ENCODE data around the gene ATP5F1D. TPM values are rescaled to one million over a fixed set of nuclear protein-coding genes. Genes with fewer than 3 reads are reported as not detected.

Gene ATP5F1D
- total RNA-seq, 1 donor: 12.1 TPM

DNA sequence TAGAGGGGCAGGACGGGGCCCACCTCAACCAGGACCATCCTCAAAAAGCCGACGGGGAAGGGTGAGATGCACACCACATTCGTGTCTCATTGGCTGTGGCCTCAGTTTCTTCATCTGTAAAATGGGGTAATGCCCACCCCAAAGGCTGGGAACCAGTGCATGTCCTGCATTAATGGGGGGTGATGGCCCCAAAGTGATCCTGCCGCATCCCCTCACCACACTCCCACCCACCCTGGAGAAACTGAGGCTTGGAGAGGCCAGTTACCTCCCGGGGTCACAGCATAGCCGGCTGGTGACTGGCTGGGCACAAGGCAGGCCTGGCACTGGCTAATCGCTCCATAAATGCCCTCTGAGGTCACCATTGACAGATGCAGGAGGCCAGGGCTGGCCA, 6.2 kb downstream of the ATP5F1D start:
- H3K4me3 ChIP-seq (ENCODE audit: low read depth, low read length): peak overlapping the region; percentile 55
- no peak for DNase-seq (ENCODE audit: low read depth)
- TF ChIP-seq, protein P1, sequence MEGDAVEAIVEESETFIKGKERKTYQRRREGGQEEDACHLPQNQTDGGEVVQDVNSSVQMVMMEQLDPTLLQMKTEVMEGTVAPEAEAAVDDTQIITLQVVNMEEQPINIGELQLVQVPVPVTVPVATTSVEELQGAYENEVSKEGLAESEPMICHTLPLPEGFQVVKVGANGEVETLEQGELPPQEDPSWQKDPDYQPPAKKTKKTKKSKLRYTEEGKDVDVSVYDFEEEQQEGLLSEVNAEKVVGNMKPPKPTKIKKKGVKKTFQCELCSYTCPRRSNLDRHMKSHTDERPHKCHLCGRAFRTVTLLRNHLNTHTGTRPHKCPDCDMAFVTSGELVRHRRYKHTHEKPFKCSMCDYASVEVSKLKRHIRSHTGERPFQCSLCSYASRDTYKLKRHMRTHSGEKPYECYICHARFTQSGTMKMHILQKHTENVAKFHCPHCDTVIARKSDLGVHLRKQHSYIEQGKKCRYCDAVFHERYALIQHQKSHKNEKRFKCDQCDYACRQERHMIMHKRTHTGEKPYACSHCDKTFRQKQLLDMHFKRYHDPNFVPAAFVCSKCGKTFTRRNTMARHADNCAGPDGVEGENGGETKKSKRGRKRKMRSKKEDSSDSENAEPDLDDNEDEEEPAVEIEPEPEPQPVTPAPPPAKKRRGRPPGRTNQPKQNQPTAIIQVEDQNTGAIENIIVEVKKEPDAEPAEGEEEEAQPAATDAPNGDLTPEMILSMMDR (IDR thresholded peaks at IDR 0.05; ENCODE audit: insufficient read depth, low read depth, low read length): no peak

- peak; percentile 91 for DNase-seq (ENCODE audit: low read depth)
- TF ChIP-seq, protein P1 (IDR thresholded peaks at IDR 0.05; ENCODE audit: insufficient read depth, low read depth, low read length): peak; percentile 28
- peak within 1 kb of the TSS; percentile 75 for H3K4me3 ChIP-seq (ENCODE audit: low read depth, low read length)
Observed at GRCh38 chr19:1248139-1248785, 6.7 kb downstream of the ATP5F1D start, which contains the start of gene MIDN. TSS of gene MIDN (plus strand) at chr19:1248583. CDS start at chr19:1250297, 1,714 bp downstream.

- peak overlapping the region; percentile 75 for H3K4me3 ChIP-seq (ENCODE audit: low read depth, low read length)
- TF ChIP-seq, protein P1 (IDR thresholded peaks at IDR 0.05; ENCODE audit: insufficient read depth, low read depth, low read length): peak; percentile 61
- no peak for DNase-seq (ENCODE audit: low read depth)
Observed at GRCh38 chr19:1248786-1249297, 7.3 kb downstream of the ATP5F1D start.

DNA sequence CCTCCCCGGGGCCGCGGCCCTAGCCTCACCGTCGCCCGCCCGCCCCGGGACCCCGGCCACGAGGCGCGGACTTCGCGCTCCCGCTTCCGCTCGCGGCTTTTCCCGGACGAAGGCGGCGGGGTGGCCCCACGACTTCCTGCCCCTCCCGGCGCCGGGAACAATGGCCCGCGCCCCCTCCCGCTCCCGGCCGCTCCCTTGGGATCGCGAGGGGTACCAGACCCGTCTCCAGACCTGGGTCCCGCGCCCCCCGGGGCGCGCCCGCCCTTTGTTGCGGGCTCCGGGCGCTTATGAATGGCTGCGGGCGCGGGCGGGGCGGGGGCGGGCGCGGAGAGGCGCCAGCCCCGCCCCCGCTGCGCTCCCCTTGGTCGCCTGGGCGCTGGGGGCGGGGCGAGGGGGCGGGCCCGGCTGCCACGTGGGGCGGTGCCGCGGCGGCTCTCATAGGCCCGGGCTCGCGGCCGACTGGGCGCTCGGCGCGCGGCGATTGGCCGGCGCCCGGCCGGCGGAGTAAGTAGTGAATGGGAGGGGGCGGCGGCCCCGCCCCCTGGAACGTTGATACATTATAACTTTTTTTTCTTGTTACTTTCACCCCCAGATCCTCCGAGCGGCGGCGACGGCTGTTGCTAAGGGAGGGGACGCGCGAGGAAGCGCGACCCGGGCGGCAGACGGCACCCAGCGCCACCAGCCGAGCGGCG, 7.9 kb downstream of the ATP5F1D start:
- H3K4me3 ChIP-seq (ENCODE audit: low read depth, low read length): peak overlapping the region; percentile 87
- TF ChIP-seq, protein P1 (IDR thresholded peaks at IDR 0.05; ENCODE audit: insufficient read depth, low read depth, low read length): no peak
- peak; percentile 96 for DNase-seq (ENCODE audit: low read depth)

DNA sequence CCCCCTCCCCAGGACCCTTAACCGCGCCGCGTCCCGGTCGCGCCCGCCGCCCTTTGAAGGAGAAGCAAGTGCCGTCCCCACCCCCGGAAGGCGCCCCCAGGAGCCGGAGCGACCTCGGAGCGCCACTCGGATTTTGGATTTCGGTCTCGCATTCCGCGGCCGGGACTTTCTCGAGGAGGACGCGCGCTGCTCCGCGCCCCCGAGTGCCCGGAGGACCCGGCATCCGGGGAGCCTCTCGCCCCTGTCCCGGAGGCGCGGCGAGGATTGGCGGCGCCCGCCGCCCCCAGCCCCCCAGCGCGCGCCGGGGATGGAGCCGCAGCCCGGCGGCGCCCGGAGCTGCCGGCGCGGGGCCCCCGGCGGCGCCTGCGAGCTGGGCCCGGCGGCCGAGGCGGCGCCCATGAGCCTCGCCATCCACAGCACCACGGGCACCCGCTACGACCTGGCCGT, 8.5 kb downstream of the ATP5F1D start:
- H3K4me3 ChIP-seq (ENCODE audit: low read depth, low read length): peak overlapping the region; percentile 87
- TF ChIP-seq, protein P1 (IDR thresholded peaks at IDR 0.05; ENCODE audit: insufficient read depth, low read depth, low read length): no peak
- DNase-seq (ENCODE audit: low read depth): no peak

DNA sequence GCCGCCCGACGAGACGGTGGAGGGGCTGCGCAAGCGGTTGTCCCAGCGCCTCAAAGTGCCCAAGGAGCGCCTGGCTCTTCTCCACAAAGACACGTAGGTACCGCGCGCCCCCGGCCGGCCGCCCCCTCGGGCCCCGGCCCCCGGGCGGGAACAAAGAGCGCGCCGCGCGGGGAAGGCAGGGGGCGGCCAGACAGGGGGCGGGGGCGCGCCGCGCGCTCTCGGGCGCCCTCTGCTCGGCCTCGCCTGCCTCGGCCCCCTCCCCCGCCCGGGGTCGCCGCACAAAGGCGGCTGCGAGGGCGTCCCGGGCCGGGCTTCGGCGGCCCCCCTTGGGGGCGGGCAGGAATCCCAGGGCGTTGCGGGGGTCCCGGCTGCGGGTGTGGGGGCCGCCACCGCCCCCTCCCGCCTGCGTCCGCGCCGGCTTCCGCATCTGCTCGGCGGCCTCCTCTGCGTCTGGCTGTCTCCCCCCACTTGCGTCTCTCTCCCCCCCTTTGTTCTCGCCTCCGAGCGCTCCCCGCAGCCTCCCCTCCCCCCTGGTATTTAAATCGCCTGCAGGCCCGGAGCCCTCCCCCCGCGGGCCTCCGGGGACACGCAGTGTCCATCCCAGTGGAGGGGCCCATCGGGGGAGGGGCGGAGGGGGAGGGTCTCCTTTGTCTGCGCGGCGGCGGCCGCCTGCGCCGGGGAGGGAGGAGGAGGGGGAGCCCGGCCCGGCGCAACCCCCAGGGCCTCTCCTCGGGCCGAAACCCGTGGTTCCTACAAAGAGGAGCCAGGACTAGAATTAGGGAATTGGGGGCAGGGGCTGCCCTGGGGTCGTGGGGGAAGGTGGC, 9.1 kb downstream of the ATP5F1D start:
- TF ChIP-seq, protein P1 (IDR thresholded peaks at IDR 0.05; ENCODE audit: insufficient read depth, low read depth, low read length): no peak
- peak; percentile 82 for DNase-seq (ENCODE audit: low read depth)
- H3K4me3 ChIP-seq (ENCODE audit: low read depth, low read length): peak overlapping the region; percentile 87

All from fibroblast of villous mesenchyme (primary cell).